SK-N-SH (cell line): Measurements from ENCODE around the gene PITPNM3. TPM values are rescaled to one million over a fixed set of nuclear protein-coding genes. Genes with fewer than 3 reads are reported as not detected.

Experiments
- CTCF ChIA-PET: fragments of 300-600, 350-600 bp; formaldehyde crosslinking; extraction: SDS; loops from one replicate; lab custom pipeline; 2021; lab: Yijun Ruan, JAX
- POLR2A ChIA-PET: fragments of 350-600 bp; sonication (Branson Sonifier 250); formaldehyde crosslinking; extraction: SDS; loops from one replicate; lab custom pipeline; 2020; ENCODE audit warnings: antibody characterized with exemption, inconsistent platforms; lab: Yijun Ruan, JAX
- DNase-seq: peaks from one replicate; pipeline ENCODE4 v3.0.0; 2012
- H2AFZ ChIP-seq: fragments of 200-600 bp; sonication (generic); 2 replicates; pipeline ENCODE4 v1.8.1; 2016; ENCODE audit warnings: antibody characterized with exemption, mild to moderate bottlenecking, low read depth
- H3F3A ChIP-seq: fragments of 200-600 bp; sonication (generic); replicated peaks from 2 replicates; pipeline ENCODE3; 2016; ENCODE audit warnings: antibody characterized with exemption, mild to moderate bottlenecking; ENCODE audit not compliant: insufficient read depth
- H3K27ac ChIP-seq, 2 experiments: fragments of 200-500 bp in 1 of 2; fragments of 200-600 bp in 1 of 2; sonication (Bioruptor generic) in 1 of 2; sonication (generic), shearing (Covaris generic) in 1 of 2; 2 replicates each; pipeline versions ENCODE4 v1.5.1 to v1.6.1; 2014 to 2016; ENCODE audit warnings: low read depth in 2 of 2, inconsistent platforms in 1 of 2, low read length in 1 of 2, mild to moderate bottlenecking in 1 of 2, mixed read lengths in 1 of 2
- H3K27me3 ChIP-seq: fragments of 200-600 bp; sonication (generic), shearing (Covaris generic); 2 replicates; pipeline ENCODE4 v1.6.1; 2016; ENCODE audit warnings: mixed run types; ENCODE audit not compliant: insufficient read depth
- H3K36me3 ChIP-seq, 2 experiments: fragments of 200-500 bp in 1 of 2; fragments of 200-600 bp in 1 of 2; sonication (Bioruptor generic) in 1 of 2; sonication (generic) in 1 of 2; replicated peaks in 1 of 2; 2 replicates each; pipeline versions ENCODE3 to v1.5.1; 2014 to 2016; ENCODE audit warnings: low read length in 1 of 2, mild to moderate bottlenecking in 1 of 2; ENCODE audit not compliant: insufficient read depth in 2 of 2, control insufficient read depth in 1 of 2
- H3K4me1 ChIP-seq, 2 experiments: fragments of 200-500 bp in 1 of 2; fragments of 200-600 bp in 1 of 2; sonication (Bioruptor generic) in 1 of 2; sonication (generic), shearing (Covaris generic) in 1 of 2; 2 replicates each; pipeline versions ENCODE4 v1.5.1 to v1.6.1; 2014 to 2016; ENCODE audit warnings: low read depth in 1 of 2, low read length in 1 of 2, mixed run types in 1 of 2; ENCODE audit not compliant: insufficient read depth in 2 of 2, control insufficient read depth in 1 of 2
- H3K4me2 ChIP-seq: fragments of 200-600 bp; sonication (generic), shearing (Covaris generic); 2 replicates; pipeline ENCODE4 v1.6.1; 2017; ENCODE audit warnings: mixed run types
- H3K4me3 ChIP-seq, 2 experiments: fragments of 200-500 bp in 1 of 2; fragments of 200-600 bp in 1 of 2; sonication (Bioruptor generic) in 1 of 2; sonication (generic), shearing (Covaris generic) in 1 of 2; 2 replicates each; pipeline versions ENCODE4 v1.5.1 to v1.8.1; 2014 to 2016; ENCODE audit warnings: low read depth in 2 of 2, inconsistent platforms in 1 of 2, low read length in 1 of 2, mild to moderate bottlenecking in 1 of 2, mixed read lengths in 1 of 2, moderate library complexity in 1 of 2
- H3K79me2 ChIP-seq: fragments of 200-600 bp; sonication (generic); 2 replicates; pipeline ENCODE4 v1.8.1; 2017; ENCODE audit warnings: mild to moderate bottlenecking; ENCODE audit not compliant: insufficient read depth
- H3K9ac ChIP-seq: fragments of 200-600 bp; sonication (generic); 2 replicates; pipeline ENCODE4 v1.6.1; 2017; ENCODE audit warnings: mixed run types
- H3K9me2 ChIP-seq: fragments of 200-600 bp; sonication (generic); 2 replicates; pipeline ENCODE4 v1.6.1; 2017; ENCODE audit warnings: mixed run types
- H3K9me3 ChIP-seq: fragments of 200-600 bp; sonication (generic); 2 replicates; pipeline ENCODE4 v1.6.1; 2017; ENCODE audit warnings: mixed run types, mild to moderate bottlenecking, moderate library complexity
- H4K20me1 ChIP-seq: fragments of 200-600 bp; sonication (generic); 2 replicates; pipeline ENCODE4 v1.6.1; 2017; ENCODE audit warnings: mild to moderate bottlenecking, mixed run types; ENCODE audit not compliant: insufficient read depth
- CHD2 ChIP-seq: fragments of 150-350 bp; IDR thresholded peaks from 2 replicates; pipeline ENCODE4 v1.6.1; 2018; ENCODE audit warnings: low read length; ENCODE audit not compliant: partially characterized antibody
- CTCF ChIP-seq: fragments of 200-600 bp; sonication (generic); IDR thresholded peaks from 2 replicates; pipeline ENCODE4 v1.6.1; 2017; ENCODE audit warnings: antibody characterized with exemption, mild to moderate bottlenecking, moderate library complexity
- ELF1 ChIP-seq: IDR thresholded peaks from 2 replicates; pipeline ENCODE4 v1.4.0; 2012
- EZH2phosphoT487 ChIP-seq: fragments of 200-600 bp; sonication (generic); IDR thresholded peaks from 2 replicates; pipeline ENCODE4 v1.6.1; 2017; ENCODE audit warnings: low read depth, mixed run types, mild to moderate bottlenecking, antibody characterized with exemption, moderate library complexity, borderline replicate concordance
- FOSL2 ChIP-seq: IDR thresholded peaks from 2 replicates; pipeline ENCODE4 v1.4.0; 2012; ENCODE audit warnings: low read depth, mild to moderate bottlenecking, moderate library complexity, borderline replicate concordance
- FOXJ3 ChIP-seq: sonication (generic); formaldehyde crosslinking; IDR thresholded peaks from 2 replicates; pipeline ENCODE4 v1.5.1; 2020; ENCODE audit warnings: mild to moderate bottlenecking, missing genetic modification reagents
- GABPA ChIP-seq: IDR thresholded peaks from 2 replicates; pipeline ENCODE4 v1.4.0; 2012; ENCODE audit warnings: low read depth, mild to moderate bottlenecking
- GATA2 ChIP-seq: sonication (generic); formaldehyde crosslinking; IDR thresholded peaks from 2 replicates; pipeline ENCODE4 v1.5.0; 2020; ENCODE audit warnings: mild to moderate bottlenecking, missing genetic modification reagents
- MXI1 ChIP-seq: IDR thresholded peaks from 2 replicates; pipeline ENCODE4 v1.6.1; 2012; ENCODE audit warnings: mild to moderate bottlenecking, low read depth, low read length, improper control_type of control experiment
- TCF12 ChIP-seq: IDR thresholded peaks from 2 replicates; pipeline ENCODE4 v1.4.0; 2012
- TEAD4 ChIP-seq: IDR thresholded peaks from 2 replicates; pipeline ENCODE4 v1.4.0; 2012; ENCODE audit warnings: mild to moderate bottlenecking, borderline replicate concordance; ENCODE audit not compliant: insufficient read depth
- USF2 ChIP-seq: fragments of 150-350 bp; IDR thresholded peaks from 2 replicates; pipeline ENCODE4 v1.6.1; 2017; ENCODE audit warnings: antibody characterized with exemption, low read length, low read depth, borderline replicate concordance
- YY1 ChIP-seq: IDR thresholded peaks from 2 replicates; pipeline ENCODE4 v1.4.0; 2012; ENCODE audit warnings: low read depth, mild to moderate bottlenecking
- ZBTB33 ChIP-seq: IDR thresholded peaks from 2 replicates; pipeline ENCODE4 v1.4.0; 2012; ENCODE audit warnings: low read depth, borderline replicate concordance
- WGBS: methylation state at CpG from one replicate; pipeline ENCODE4 v1.1.6; 2017; ENCODE audit warnings: low lambda C conversion rate; 5-methylcytosine and 5-hydroxymethylcytosine counted together
- polyA plus RNA-seq, 3 experiments: library from polyadenylated mRNA; depleted of rRNA; stranded (reverse); fragments of >200 nt; gene quantifications; 2 replicates each; pipeline ENCODE4 v1.2.3, GENCODE V29; 2012
- TF ChIP-seq, protein P1 (sequence below): IDR thresholded peaks from 2 replicates; pipeline ENCODE4 v1.4.0; 2012; ENCODE audit warnings: low read depth
- TF ChIP-seq, protein P2 (sequence below): IDR thresholded peaks from 2 replicates; pipeline ENCODE4 v1.4.0; 2012; ENCODE audit warnings: low read depth, borderline replicate concordance

PITPNM3 gene
- polyA plus RNA-seq, 1 of the 3 experiments (the other 2 are of a cell fraction), result 0.82 TPM

DNA sequence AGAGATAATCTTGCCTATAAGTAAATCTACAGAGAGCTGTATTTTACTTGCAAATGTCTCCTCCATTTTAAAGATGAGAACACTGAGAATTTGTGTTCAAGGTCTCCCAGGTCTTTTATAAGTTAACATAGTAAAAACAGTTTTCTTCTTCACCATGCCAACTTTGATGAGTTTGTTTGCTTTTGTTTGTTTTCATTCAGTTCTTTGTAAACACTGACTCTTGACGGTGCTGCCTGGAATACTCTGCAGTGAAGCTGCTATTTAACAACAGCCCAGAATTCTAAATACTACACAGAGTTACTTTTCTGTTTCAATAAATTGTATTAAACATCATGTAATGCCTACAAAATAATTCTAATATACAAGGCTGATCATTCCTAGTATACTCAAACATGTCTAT, 41.4 kb upstream of the PITPNM3 start:
- WGBS, result 79% methylated on average over 1 of the region's 1 CpG
- H3F3A ChIP-seq, result no peaks in the 10 kb centered on the region
- H3K4me3 ChIP-seq, result no peak overlapping the region
- no peak overlapping the region for H3K27ac ChIP-seq
- ChIA-PET CTCF (no interaction called here), POLR2A (no interaction called here)
- no peaks in the 10 kb centered on the region for H3K9me3 ChIP-seq
- DNase-seq, result no peak
- no peak overlapping the region for H3K9ac ChIP-seq
- no peaks in the 10 kb centered on the region for H3K79me2 ChIP-seq
- peaks cover 77 to 92% of the 10 kb centered on the region in 2 experiments for H3K36me3 ChIP-seq
- H3K27me3 ChIP-seq, result no peaks in the 10 kb centered on the region
- H2AFZ ChIP-seq, result no peak overlapping the region
- H3K9me2 ChIP-seq, result no peaks in the 10 kb centered on the region
- no peak overlapping the region for H3K4me2 ChIP-seq
- H3K4me1 ChIP-seq, result no peaks in the 10 kb centered on the region
- no peaks in the 10 kb centered on the region for H4K20me1 ChIP-seq
- TF ChIP-seq USF2, result no peak
- no peak for TF ChIP-seq CTCF
- TF ChIP-seq CHD2, result no peak
- no peak for TF ChIP-seq EZH2phosphoT487
- TF ChIP-seq FOSL2, result no peak
- TF ChIP-seq TCF12, result no peak
- TF ChIP-seq ZBTB33, result no peak
- no peak for TF ChIP-seq GABPA
- no peak for TF ChIP-seq TEAD4
- no peak for TF ChIP-seq MXI1
- TF ChIP-seq GATA2 (CRISPR knock-in tag), result no peak
- TF ChIP-seq, protein P1, sequence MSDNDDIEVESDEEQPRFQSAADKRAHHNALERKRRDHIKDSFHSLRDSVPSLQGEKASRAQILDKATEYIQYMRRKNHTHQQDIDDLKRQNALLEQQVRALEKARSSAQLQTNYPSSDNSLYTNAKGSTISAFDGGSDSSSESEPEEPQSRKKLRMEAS, result no peak
- TF ChIP-seq ELF1, result no peak
- no peak for TF ChIP-seq FOXJ3 (CRISPR knock-in tag)
- TF ChIP-seq, protein P2, sequence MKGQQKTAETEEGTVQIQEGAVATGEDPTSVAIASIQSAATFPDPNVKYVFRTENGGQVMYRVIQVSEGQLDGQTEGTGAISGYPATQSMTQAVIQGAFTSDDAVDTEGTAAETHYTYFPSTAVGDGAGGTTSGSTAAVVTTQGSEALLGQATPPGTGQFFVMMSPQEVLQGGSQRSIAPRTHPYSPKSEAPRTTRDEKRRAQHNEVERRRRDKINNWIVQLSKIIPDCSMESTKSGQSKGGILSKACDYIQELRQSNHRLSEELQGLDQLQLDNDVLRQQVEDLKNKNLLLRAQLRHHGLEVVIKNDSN, result no peak
- TF ChIP-seq YY1, result no peak
- TF ChIP-seq, all 33 proteins: peak for 0
